BLaER1 treated with 17β-estradiol and CSF1 and Interleukin-3, amounts not matched to agents 10 nM and 100 nM (cell line): ENCODE measurements around the gene KIF19.
"Not testable (repeated sequence)": the region's sequence is repeated elsewhere in the genome, so short reads cannot be mapped to it uniquely, and the experiment has no call there.

Experiments used
- H3K27ac ChIP-seq, 11 experiments: shearing (Covaris generic); formaldehyde crosslinking; 2 replicates each; pipeline ENCODE4 v1.8.1; 2022
- H3K27me3 ChIP-seq, 11 experiments: shearing (Covaris generic); formaldehyde crosslinking; 2 replicates each; pipeline ENCODE4 v1.8.1; 2022
- H3K36me3 ChIP-seq, 11 experiments: shearing (Covaris generic); formaldehyde crosslinking; 2 replicates each; pipeline ENCODE4 v1.8.1; 2022
- H3K4me1 ChIP-seq, 10 experiments: shearing (Covaris generic); formaldehyde crosslinking; 2 replicates each; pipeline ENCODE4 v1.8.1; 2022
- H3K4me2 ChIP-seq, 11 experiments: shearing (Covaris generic); formaldehyde crosslinking; 2 replicates each; pipeline ENCODE4 v1.8.1; 2022
- H3K4me3 ChIP-seq, 10 experiments: shearing (Covaris generic); formaldehyde crosslinking; 2 replicates each; pipeline ENCODE4 v1.8.1; 2022
- H3K9ac ChIP-seq, 11 experiments: shearing (Covaris generic); formaldehyde crosslinking; 2 replicates each; pipeline ENCODE4 v1.8.1; 2022
- H3K9me3 ChIP-seq, 11 experiments: shearing (Covaris generic); formaldehyde crosslinking; replicated peaks in 1 of 11; 2 replicates each; pipeline ENCODE4 v1.8.1; 2022
- H4K20me1 ChIP-seq, 11 experiments: shearing (Covaris generic); formaldehyde crosslinking; 2 replicates each; pipeline ENCODE4 v1.8.1; 2022
- Cebpa-rat ChIP-seq, 11 experiments: shearing (Covaris generic); IDR thresholded peaks; 2 replicates each; pipeline ENCODE4 v1.8.1; 2022

Gene KIF19

DNA sequence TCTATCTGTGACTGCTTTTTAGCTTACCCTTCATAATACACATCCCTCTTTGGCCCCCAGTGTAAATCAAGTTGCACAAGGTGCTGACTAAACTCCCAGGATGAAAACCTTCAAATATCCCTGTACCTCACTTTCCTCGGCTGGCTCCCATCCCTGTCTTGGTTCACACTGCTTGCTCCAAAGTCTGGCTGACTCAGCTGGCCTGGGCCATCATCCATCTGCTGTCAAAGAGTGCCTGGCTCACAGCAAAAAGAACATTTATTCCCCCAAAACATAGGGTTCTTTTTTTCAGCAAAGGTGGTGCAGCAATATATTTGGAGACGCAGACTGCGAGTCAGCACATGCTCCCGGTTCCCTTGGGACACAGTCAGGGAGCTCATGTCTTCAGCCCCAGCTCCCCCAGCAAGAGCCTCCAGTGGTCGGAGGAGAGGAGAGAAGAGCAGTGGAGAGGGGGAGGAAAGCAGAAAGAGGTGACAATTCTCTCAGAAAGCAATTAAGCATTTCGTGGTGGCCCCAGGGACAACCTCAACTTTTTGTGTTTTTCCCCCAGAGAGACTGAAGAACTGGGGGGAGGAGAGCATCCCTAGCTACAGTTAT, 67.4 kb downstream of the KIF19 start:
- no peaks in the 10 kb centered on the region for H3K27me3 ChIP-seq
- H3K4me3 ChIP-seq = no peak overlapping the region
- H3K9me3 ChIP-seq = peaks cover 0 to 21% (median 0%) of the 10 kb centered on the region in 11 experiments; a peak in 7 of 22 replicates
- H3K4me1 ChIP-seq = peaks cover 5 to 52% (median 46%) of the 10 kb centered on the region in 10 experiments; a peak in 18 of 20 replicates
- H3K27ac ChIP-seq = no peak overlapping the region
- no peak for TF ChIP-seq Cebpa-rat (IDR thresholded peaks at IDR 0.05)
- peak overlapping the region in 2 of 11 experiments; percentile 7 to 10; a peak in 1 of 22 replicates for H3K9ac ChIP-seq
- no peaks in the 10 kb centered on the region for H3K36me3 ChIP-seq
- peak overlapping the region; percentile 3 to 77 (median 59); a peak in 20 of 22 replicates for H3K4me2 ChIP-seq
- H4K20me1 ChIP-seq = no peaks in the 10 kb centered on the region

DNA sequence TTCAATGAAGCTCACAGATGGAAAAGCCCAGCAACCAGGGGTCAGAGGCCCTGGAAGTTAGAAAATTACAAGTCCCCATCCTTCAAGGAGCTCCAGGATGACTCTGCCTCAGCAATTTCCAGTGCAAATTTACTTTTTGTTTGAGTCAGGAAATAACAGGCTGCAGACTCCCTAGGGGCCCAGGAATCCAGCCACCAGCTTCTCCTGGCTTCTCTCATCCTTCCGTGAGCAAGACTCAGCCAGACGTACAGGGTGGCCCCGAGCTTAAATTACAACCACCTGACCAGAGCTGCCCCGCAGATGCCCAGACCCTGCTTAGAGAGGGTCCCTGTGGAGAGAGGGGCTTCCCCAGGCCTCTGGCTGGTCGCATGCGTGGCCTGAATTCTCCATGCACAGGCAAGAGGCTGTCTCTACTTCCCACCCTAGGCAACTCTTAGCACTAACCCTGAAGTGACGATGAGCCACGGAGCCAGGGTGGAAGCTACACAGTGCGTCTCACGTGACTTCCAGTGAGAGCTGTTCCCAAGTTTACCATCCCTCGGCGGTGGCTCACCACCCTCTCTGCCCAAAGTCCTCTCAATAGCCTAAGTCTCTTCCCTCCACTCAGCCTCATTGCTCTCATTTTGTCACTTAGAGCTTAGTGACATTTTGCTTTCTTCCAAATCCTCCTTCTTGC, 68.4 kb downstream of the KIF19 start:
- H3K4me3 ChIP-seq = no peak overlapping the region
- no peaks in the 10 kb centered on the region for H3K36me3 ChIP-seq
- no peaks in the 10 kb centered on the region for H4K20me1 ChIP-seq
- H3K27me3 ChIP-seq = no peaks in the 10 kb centered on the region
- H3K9ac ChIP-seq = peak overlapping the region in 1 of 11 experiments; percentile 10; a peak in 2 of 22 replicates
- H3K27ac ChIP-seq = no peak overlapping the region
- no peak for TF ChIP-seq Cebpa-rat (IDR thresholded peaks at IDR 0.05)
- peak overlapping the region in 9 of 11 experiments; percentile 34 to 77 (median 62); a peak in 18 of 22 replicates for H3K4me2 ChIP-seq
- peaks cover 5 to 48% (median 46%) of the 10 kb centered on the region in 10 experiments; a peak in 18 of 20 replicates for H3K4me1 ChIP-seq
- peaks cover 0 to 22% (median 0%) of the 10 kb centered on the region in 11 experiments; a peak in 8 of 22 replicates for H3K9me3 ChIP-seq

DNA sequence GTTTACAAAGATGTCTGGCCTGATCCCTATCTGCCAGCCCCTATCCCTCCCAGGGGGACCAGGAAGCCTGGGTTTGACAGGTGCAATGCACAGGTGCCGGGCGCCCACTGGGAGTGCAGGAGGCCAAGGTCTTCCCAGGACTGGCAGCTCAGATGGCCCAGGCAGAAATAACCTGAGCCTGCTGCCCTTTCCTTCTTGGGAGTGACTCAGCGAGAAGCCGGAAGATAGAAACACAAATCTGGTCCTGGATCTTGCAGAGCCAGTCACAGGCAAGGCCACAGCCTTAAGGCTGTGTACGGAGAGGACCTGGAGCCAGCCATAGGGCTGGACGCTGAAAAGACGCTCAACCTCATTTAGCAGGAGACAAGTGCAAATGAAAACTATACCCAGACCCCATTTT, 69.0 kb downstream of the KIF19 start:
- H3K27me3 ChIP-seq = no peaks in the 10 kb centered on the region

DNA sequence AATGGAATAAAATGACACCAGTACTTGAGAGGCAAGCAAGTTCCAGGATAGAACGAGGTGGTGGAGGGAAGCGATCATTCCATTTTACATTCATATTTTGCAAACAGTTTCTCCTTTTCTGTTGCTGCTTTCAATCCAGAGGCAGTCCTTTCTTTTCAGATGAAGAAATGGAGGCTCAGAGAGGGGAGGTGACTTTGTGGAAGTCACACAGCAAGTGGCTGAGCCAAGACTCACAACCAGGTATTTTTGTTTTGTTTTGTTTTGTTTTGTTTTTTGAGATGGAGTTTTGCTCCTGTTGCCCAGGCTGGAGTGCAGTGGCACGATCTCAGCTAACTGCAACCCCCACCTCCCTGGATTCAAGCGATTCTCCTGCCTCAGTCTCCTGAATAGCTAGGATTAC, 70.5 kb downstream of the KIF19 start:
- H3K9me3 ChIP-seq = peaks cover 0 to 22% (median 0%) of the 10 kb centered on the region in 11 experiments; a peak in 8 of 22 replicates
- H3K9ac ChIP-seq = no peak overlapping the region
- no peak overlapping the region for H3K27ac ChIP-seq
- no peak overlapping the region for H3K4me3 ChIP-seq
- no peaks in the 10 kb centered on the region for H4K20me1 ChIP-seq
- H3K4me2 ChIP-seq = no peak overlapping the region
- no peaks in the 10 kb centered on the region for H3K27me3 ChIP-seq
- peaks cover 5 to 37% (median 34%) of the 10 kb centered on the region in 10 experiments; a peak in 18 of 20 replicates for H3K4me1 ChIP-seq
- H3K36me3 ChIP-seq = no peaks in the 10 kb centered on the region
- no peak for TF ChIP-seq Cebpa-rat (IDR thresholded peaks at IDR 0.05)

More for the DNA sequence above, 69.0 kb downstream of the KIF19 start:
- Histone ChIP-seq H3K4me2 (peak overlapping the region in 4 of 11 experiments; percentile 34 to 77 (median 58); a peak in 3 of 22 replicates), H3K9me3 (peaks cover 0 to 28% (median 0%) of the 10 kb centered on the region in 11 experiments; a peak in 8 of 22 replicates), H4K20me1 (no peaks in the 10 kb centered on the region), H3K4me1 (peaks cover 5 to 48% (median 45%) of the 10 kb centered on the region in 10 experiments; a peak in 18 of 20 replicates), H3K4me3 (no peak overlapping the region), H3K27ac (no peak overlapping the region), H3K36me3 (no peaks in the 10 kb centered on the region), H3K9ac (no peak overlapping the region)
- TF ChIP-seq Cebpa-rat (IDR thresholded peaks at IDR 0.05) = no peak

DNA sequence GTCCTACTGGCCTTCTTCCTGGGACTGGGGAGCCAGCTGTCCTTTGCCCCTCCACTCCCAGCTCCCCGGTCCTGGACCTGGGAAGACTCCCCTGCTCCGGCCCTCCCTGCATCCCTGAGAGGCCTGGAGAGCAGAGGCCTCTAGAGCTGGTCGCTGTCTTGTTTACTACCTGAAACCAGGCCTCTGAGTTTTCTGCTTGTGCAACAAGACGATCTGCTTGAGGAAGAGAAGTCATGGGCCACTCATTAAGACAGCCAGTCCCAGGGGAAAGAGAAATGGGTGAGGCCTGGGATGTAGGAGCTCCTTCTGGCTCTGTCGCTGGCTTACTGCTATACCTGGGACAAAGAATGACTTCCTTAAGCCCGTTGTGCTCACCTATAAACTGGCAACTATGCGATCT, 76.0 kb downstream of the KIF19 start:
- no peaks in the 10 kb centered on the region for H3K27me3 ChIP-seq
- no peak overlapping the region for H3K9ac ChIP-seq
- H3K9me3 ChIP-seq = peaks cover 0 to 7% (median 0%) of the 10 kb centered on the region in 11 experiments; a peak in 1 of 22 replicates
- H4K20me1 ChIP-seq = no peaks in the 10 kb centered on the region
- no peak overlapping the region for H3K27ac ChIP-seq
- no peak overlapping the region for H3K4me3 ChIP-seq
- peak overlapping the region in 1 of 11 experiments; percentile 6; a peak in 1 of 22 replicates for H3K4me2 ChIP-seq
- H3K4me1 ChIP-seq = peaks cover 0 to 15% (median 5%) of the 10 kb centered on the region in 10 experiments; a peak in 6 of 20 replicates
- H3K36me3 ChIP-seq = no peaks in the 10 kb centered on the region
- no peak for TF ChIP-seq Cebpa-rat (IDR thresholded peaks at IDR 0.05)

DNA sequence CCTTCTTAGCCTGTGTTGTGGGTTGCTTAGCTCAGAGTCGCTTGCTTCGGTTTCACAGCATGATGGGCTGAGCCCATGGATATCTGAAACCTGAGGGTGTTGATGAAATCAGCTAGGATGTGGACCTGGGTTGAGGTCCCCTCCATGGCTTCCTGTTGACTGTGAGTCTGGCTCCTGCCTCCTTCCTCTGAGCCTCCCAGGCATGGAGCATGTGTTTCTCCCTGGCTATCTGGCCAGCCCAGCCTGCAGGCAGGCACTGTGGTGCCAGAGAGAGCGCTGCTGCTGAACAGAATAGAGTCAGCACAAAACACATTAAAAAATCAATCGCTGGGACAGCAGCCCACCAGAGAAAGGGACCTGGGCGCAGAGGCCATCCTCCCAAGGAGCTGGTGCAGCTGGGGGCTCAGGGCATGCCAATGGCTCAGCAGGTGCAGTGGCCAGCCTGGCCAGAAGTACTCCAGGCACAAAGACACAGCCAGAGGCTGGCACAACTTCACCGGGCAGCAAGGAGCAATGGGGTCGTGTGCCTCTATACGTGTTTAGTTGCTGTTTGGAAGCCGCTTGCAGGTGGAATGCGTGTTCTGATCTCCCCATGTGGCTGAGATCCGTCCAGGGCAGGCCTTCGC, 77.6 kb downstream of the KIF19 start:
- no peak overlapping the region for H3K4me3 ChIP-seq
- no peak for TF ChIP-seq Cebpa-rat (IDR thresholded peaks at IDR 0.05)
- no peak overlapping the region for H3K27ac ChIP-seq
- H3K36me3 ChIP-seq = no peaks in the 10 kb centered on the region
- H3K27me3 ChIP-seq = no peaks in the 10 kb centered on the region
- peak overlapping the region in 3 of 11 experiments; percentile 18 to 54 (median 35); a peak in 4 of 22 replicates for H3K4me2 ChIP-seq
- peaks cover 0 to 15% (median 9%) of the 10 kb centered on the region in 10 experiments; a peak in 9 of 20 replicates for H3K4me1 ChIP-seq
- H4K20me1 ChIP-seq = no peaks in the 10 kb centered on the region
- peaks cover 0 to 7% (median 0%) of the 10 kb centered on the region in 11 experiments; a peak in 1 of 22 replicates for H3K9me3 ChIP-seq
- no peak overlapping the region for H3K9ac ChIP-seq

DNA sequence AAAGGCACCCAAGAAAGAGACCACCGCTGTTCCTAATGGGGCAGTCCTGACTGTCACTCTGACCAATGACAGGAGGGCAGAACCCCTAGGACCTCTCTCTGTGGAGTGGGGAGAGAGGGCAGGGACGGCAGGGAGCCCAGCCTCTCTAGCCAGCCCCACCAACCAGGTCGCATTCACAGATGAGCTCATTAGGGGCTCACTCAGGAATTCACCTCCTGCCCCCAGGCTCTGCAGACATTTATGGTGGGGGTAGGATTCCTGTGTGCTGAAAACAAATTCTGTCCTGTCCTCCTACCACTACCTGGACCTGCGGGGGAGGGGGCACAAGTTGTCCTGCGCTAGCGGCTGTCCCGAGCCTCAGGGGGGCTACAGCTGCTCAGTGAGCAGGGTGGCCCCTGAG, 78.2 kb downstream of the KIF19 start:
- Histone ChIP-seq H3K9ac (no peak overlapping the region), H4K20me1 (no peaks in the 10 kb centered on the region), H3K27ac (no peak overlapping the region), H3K4me2 (no peak overlapping the region), H3K27me3 (no peaks in the 10 kb centered on the region), H3K9me3 (peaks cover 0 to 7% (median 0%) of the 10 kb centered on the region in 11 experiments; a peak in 1 of 22 replicates), H3K36me3 (no peaks in the 10 kb centered on the region), H3K4me1 (peaks cover 0 to 19% (median 10%) of the 10 kb centered on the region in 10 experiments; a peak in 10 of 20 replicates), H3K4me3 (no peak overlapping the region)
- no peak for TF ChIP-seq Cebpa-rat (IDR thresholded peaks at IDR 0.05)

DNA sequence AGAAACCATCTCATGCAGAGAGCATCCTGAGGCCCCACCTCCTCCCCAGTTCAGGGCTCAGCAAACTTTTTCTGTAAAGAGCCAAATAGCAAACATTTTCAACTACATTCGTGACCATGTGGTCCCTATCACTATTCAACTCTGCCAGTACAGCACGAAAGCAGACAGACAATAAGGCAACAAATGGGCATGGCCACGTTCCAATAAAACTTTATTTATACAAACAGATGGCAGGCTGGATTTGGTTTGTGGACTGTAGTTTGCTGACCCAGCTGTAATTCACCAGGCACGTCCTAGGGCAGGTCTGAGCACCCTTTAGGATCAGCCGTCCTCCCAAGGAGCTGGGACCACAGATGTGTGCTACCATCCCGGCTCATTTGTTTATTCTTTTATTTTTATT, 78.8 kb downstream of the KIF19 start:
- no peak overlapping the region for H3K27ac ChIP-seq
- H3K4me2 ChIP-seq = no peak overlapping the region
- no peak for TF ChIP-seq Cebpa-rat (IDR thresholded peaks at IDR 0.05)

DNA sequence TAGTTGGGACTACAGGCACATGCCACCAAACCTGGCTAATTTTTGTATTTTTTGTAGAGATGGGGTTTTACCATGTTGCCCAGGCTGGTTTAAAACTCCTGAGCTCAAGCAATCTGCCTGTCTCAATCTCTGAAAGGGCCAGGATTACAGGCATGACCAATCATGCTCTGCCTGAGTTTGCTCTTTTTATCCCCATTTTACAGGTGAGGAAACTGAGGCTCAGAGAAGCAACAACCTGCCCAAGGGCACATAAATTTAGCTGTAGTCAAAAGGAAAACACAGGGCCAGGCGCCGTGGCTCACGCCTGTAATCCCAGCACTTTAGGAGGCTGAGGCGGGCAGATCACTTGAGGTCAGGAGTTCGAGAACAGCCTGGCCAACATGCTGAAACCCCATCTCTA, 79.3 kb downstream of the KIF19 start:
- peaks cover 10 to 30% (median 19%) of the 10 kb centered on the region in 10 experiments for H3K4me1 ChIP-seq
- not testable (repeated sequence) for H3K9me3 ChIP-seq, H3K4me2 ChIP-seq, H3K36me3 ChIP-seq, H3K4me3 ChIP-seq, H3K27ac ChIP-seq, H3K27me3 ChIP-seq, H4K20me1 ChIP-seq, H3K9ac ChIP-seq

More for the DNA sequence above, 78.8 kb downstream of the KIF19 start:
- H3K4me1 ChIP-seq = peaks cover 5 to 25% (median 14%) of the 10 kb centered on the region in 10 experiments
- H3K9ac ChIP-seq = no peak overlapping the region
- peaks cover 0 to 2% (median 0%) of the 10 kb centered on the region in 11 experiments; a peak in 1 of 22 replicates for H3K9me3 ChIP-seq
- no peaks in the 10 kb centered on the region for H3K36me3 ChIP-seq
- no peaks in the 10 kb centered on the region for H4K20me1 ChIP-seq
- no peak overlapping the region for H3K4me3 ChIP-seq
- H3K27me3 ChIP-seq = no peaks in the 10 kb centered on the region
